ENCODE results near the gene UNCX.
"Not testable (repeated sequence)": the region's sequence is repeated elsewhere in the genome, so short reads cannot be mapped to it uniquely, and the experiment has no call there.

UNCX gene

GRCh38 chr7:1272136-1272535, 39.5 kb downstream of the UNCX start:
- not testable (repeated sequence) for H3K9me3 ChIP-seq (ENCODE audit: control insufficient read depth in 2 of 2, low read length in 2 of 2); H3K9ac ChIP-seq (ENCODE audit: low read length in 2 of 2)
- peaks cover 21% of the 10 kb centered on the region in 2 donors for H3K27me3 ChIP-seq (ENCODE audit: control insufficient read depth in 1 of 2, insufficient read depth in 2 of 2, low read length in 2 of 2)

GRCh38 chr7:1274121-1274875, 41.6 kb downstream of the UNCX start:
- H3K27me3 ChIP-seq (ENCODE audit: control insufficient read depth in 1 of 2, insufficient read depth in 2 of 2, low read length in 2 of 2), result peaks cover 24 to 28% of the 10 kb centered on the region in 2 donors
- H3K9me3 ChIP-seq (ENCODE audit: control insufficient read depth in 2 of 2, low read length in 2 of 2), result no peaks in the 10 kb centered on the region
- no peak overlapping the region for H3K27ac ChIP-seq (ENCODE audit: low read length)

More at GRCh38 chr7:1272136-1272535, 39.5 kb downstream of the UNCX start:
- not testable (repeated sequence) for H3K36me3 ChIP-seq (ENCODE audit: control insufficient read depth in 2 of 2, insufficient read depth in 2 of 2, low read length in 2 of 2); H3K4me3 ChIP-seq (ENCODE audit: low read length in 2 of 2); H3K4me1 ChIP-seq (ENCODE audit: control insufficient read depth, insufficient read depth, low read length); H3K27ac ChIP-seq (ENCODE audit: low read length)

GRCh38 chr7:1274876-1275375, 42.3 kb downstream of the UNCX start:
- no peak overlapping the region for H3K27ac ChIP-seq (ENCODE audit: low read length)
- H3K4me3 ChIP-seq (ENCODE audit: low read length in 2 of 2), result no peak overlapping the region
- H3K9me3 ChIP-seq (ENCODE audit: control insufficient read depth in 2 of 2, low read length in 2 of 2), result no peaks in the 10 kb centered on the region
- no peak overlapping the region for H3K9ac ChIP-seq (ENCODE audit: low read length in 2 of 2)
- H3K27me3 ChIP-seq (ENCODE audit: control insufficient read depth in 1 of 2, insufficient read depth in 2 of 2, low read length in 2 of 2), result peaks cover 22 to 28% of the 10 kb centered on the region in 2 donors
- H3K4me1 ChIP-seq (ENCODE audit: control insufficient read depth, insufficient read depth, low read length), result no peaks in the 10 kb centered on the region
- H3K36me3 ChIP-seq (ENCODE audit: control insufficient read depth in 2 of 2, insufficient read depth in 2 of 2, low read length in 2 of 2), result no peaks in the 10 kb centered on the region

More at GRCh38 chr7:1274121-1274875, 41.6 kb downstream of the UNCX start:
- no peaks in the 10 kb centered on the region for H3K36me3 ChIP-seq (ENCODE audit: control insufficient read depth in 2 of 2, insufficient read depth in 2 of 2, low read length in 2 of 2)
- H3K9ac ChIP-seq (ENCODE audit: low read length in 2 of 2), result no peak overlapping the region
- H3K4me3 ChIP-seq (ENCODE audit: low read length in 2 of 2), result no peak overlapping the region
- H3K4me1 ChIP-seq (ENCODE audit: control insufficient read depth, insufficient read depth, low read length), result no peaks in the 10 kb centered on the region

- no peaks in the 10 kb centered on the region for H3K4me1 ChIP-seq (ENCODE audit: control insufficient read depth, insufficient read depth, low read length)
- H3K4me3 ChIP-seq (ENCODE audit: low read length in 2 of 2), result no peak overlapping the region
- no peaks in the 10 kb centered on the region for H3K9me3 ChIP-seq (ENCODE audit: control insufficient read depth in 2 of 2, low read length in 2 of 2)
- no peak overlapping the region for H3K27ac ChIP-seq (ENCODE audit: low read length)
- no peaks in the 10 kb centered on the region for H3K36me3 ChIP-seq (ENCODE audit: control insufficient read depth in 2 of 2, insufficient read depth in 2 of 2, low read length in 2 of 2)
- H3K9ac ChIP-seq (ENCODE audit: low read length in 2 of 2), result no peak overlapping the region
- H3K27me3 ChIP-seq (ENCODE audit: control insufficient read depth in 1 of 2, insufficient read depth in 2 of 2, low read length in 2 of 2), result peaks cover 17 to 28% of the 10 kb centered on the region in 2 donors
Measured at GRCh38 chr7:1275451-1276381, 43.0 kb downstream of the UNCX start.

GRCh38 chr7:1276626-1277175, 44.0 kb downstream of the UNCX start:
- Histone ChIP-seq H3K27me3 (ENCODE audit: control insufficient read depth in 1 of 2, insufficient read depth in 2 of 2, low read length in 2 of 2) (peaks cover 14 to 28% of the 10 kb centered on the region in 2 donors), H3K9me3 (ENCODE audit: control insufficient read depth in 2 of 2, low read length in 2 of 2) (no peaks in the 10 kb centered on the region)

GRCh38 chr7:1278543-1278942, 45.9 kb downstream of the UNCX start:
- Histone ChIP-seq H3K9me3 (ENCODE audit: control insufficient read depth in 2 of 2, low read length in 2 of 2) (no peaks in the 10 kb centered on the region), H3K27me3 (ENCODE audit: control insufficient read depth in 1 of 2, insufficient read depth in 2 of 2, low read length in 2 of 2) (peaks cover 14 to 31% of the 10 kb centered on the region in 2 donors), H3K4me1 (ENCODE audit: control insufficient read depth, insufficient read depth, low read length) (no peaks in the 10 kb centered on the region), H3K27ac (ENCODE audit: low read length) (no peak overlapping the region), H3K36me3 (ENCODE audit: control insufficient read depth in 2 of 2, insufficient read depth in 2 of 2, low read length in 2 of 2) (no peaks in the 10 kb centered on the region), H3K4me3 (ENCODE audit: low read length in 2 of 2) (no peak overlapping the region), H3K9ac (ENCODE audit: low read length in 2 of 2) (no peak overlapping the region)

More at GRCh38 chr7:1276626-1277175, 44.0 kb downstream of the UNCX start:
- Histone ChIP-seq H3K9ac (ENCODE audit: low read length in 2 of 2) (no peak overlapping the region), H3K27ac (ENCODE audit: low read length) (no peak overlapping the region), H3K4me1 (ENCODE audit: control insufficient read depth, insufficient read depth, low read length) (no peaks in the 10 kb centered on the region), H3K36me3 (ENCODE audit: control insufficient read depth in 2 of 2, insufficient read depth in 2 of 2, low read length in 2 of 2) (no peaks in the 10 kb centered on the region), H3K4me3 (ENCODE audit: low read length in 2 of 2) (no peak overlapping the region)

GRCh38 chr7:1279041-1279440, 46.4 kb downstream of the UNCX start:
- Histone ChIP-seq H3K4me3 (ENCODE audit: low read length in 2 of 2) (no peak overlapping the region), H3K9ac (ENCODE audit: low read length in 2 of 2) (no peak overlapping the region), H3K9me3 (ENCODE audit: control insufficient read depth in 2 of 2, low read length in 2 of 2) (no peaks in the 10 kb centered on the region), H3K4me1 (ENCODE audit: control insufficient read depth, insufficient read depth, low read length) (no peaks in the 10 kb centered on the region), H3K27me3 (ENCODE audit: control insufficient read depth in 1 of 2, insufficient read depth in 2 of 2, low read length in 2 of 2) (peaks cover 15 to 34% of the 10 kb centered on the region in 2 donors), H3K27ac (ENCODE audit: low read length) (no peak overlapping the region), H3K36me3 (ENCODE audit: control insufficient read depth in 2 of 2, insufficient read depth in 2 of 2, low read length in 2 of 2) (no peaks in the 10 kb centered on the region)

- H3K9ac ChIP-seq (ENCODE audit: low read length in 2 of 2); H3K4me3 ChIP-seq (ENCODE audit: low read length in 2 of 2): not testable (repeated sequence)
- H3K27me3 ChIP-seq (ENCODE audit: control insufficient read depth in 1 of 2, insufficient read depth in 2 of 2, low read length in 2 of 2), result peaks cover 16 to 30% of the 10 kb centered on the region in 2 donors
Measured at GRCh38 chr7:1279895-1280294, 47.2 kb downstream of the UNCX start.

GRCh38 chr7:1281068-1281467, 48.4 kb downstream of the UNCX start:
- H3K9me3 ChIP-seq (ENCODE audit: control insufficient read depth in 2 of 2, low read length in 2 of 2), result no peaks in the 10 kb centered on the region
- H3K36me3 ChIP-seq (ENCODE audit: control insufficient read depth in 2 of 2, insufficient read depth in 2 of 2, low read length in 2 of 2), result no peaks in the 10 kb centered on the region
- H3K27ac ChIP-seq (ENCODE audit: low read length), result no peak overlapping the region
- no peak overlapping the region for H3K4me3 ChIP-seq (ENCODE audit: low read length in 2 of 2)
- H3K27me3 ChIP-seq (ENCODE audit: control insufficient read depth in 1 of 2, insufficient read depth in 2 of 2, low read length in 2 of 2), result peaks cover 12 to 22% of the 10 kb centered on the region in 2 donors
- H3K4me1 ChIP-seq (ENCODE audit: control insufficient read depth, insufficient read depth, low read length), result no peaks in the 10 kb centered on the region
- H3K9ac ChIP-seq (ENCODE audit: low read length in 2 of 2), result no peak overlapping the region

More at GRCh38 chr7:1279895-1280294, 47.2 kb downstream of the UNCX start:
- H3K9me3 ChIP-seq (ENCODE audit: control insufficient read depth in 2 of 2, low read length in 2 of 2); H3K4me1 ChIP-seq (ENCODE audit: control insufficient read depth, insufficient read depth, low read length); H3K27ac ChIP-seq (ENCODE audit: low read length); H3K36me3 ChIP-seq (ENCODE audit: control insufficient read depth in 2 of 2, insufficient read depth in 2 of 2, low read length in 2 of 2): not testable (repeated sequence)

GRCh38 chr7:1282679-1283078, 50.0 kb downstream of the UNCX start:
- Histone ChIP-seq H3K9me3 (ENCODE audit: control insufficient read depth in 2 of 2, low read length in 2 of 2) (no peaks in the 10 kb centered on the region), H3K36me3 (ENCODE audit: control insufficient read depth in 2 of 2, insufficient read depth in 2 of 2, low read length in 2 of 2) (no peaks in the 10 kb centered on the region), H3K4me1 (ENCODE audit: control insufficient read depth, insufficient read depth, low read length) (no peaks in the 10 kb centered on the region), H3K9ac (ENCODE audit: low read length in 2 of 2) (no peak overlapping the region), H3K4me3 (ENCODE audit: low read length in 2 of 2) (no peak overlapping the region), H3K27me3 (ENCODE audit: control insufficient read depth in 1 of 2, insufficient read depth in 2 of 2, low read length in 2 of 2) (peaks cover 5 to 16% of the 10 kb centered on the region in 2 donors), H3K27ac (ENCODE audit: low read length) (no peak overlapping the region)

Data from stomach smooth muscle (tissue), 2 donors.